Measurements from ENCODE around the gene FOXD3. TPM values are rescaled to one million over a fixed set of nuclear protein-coding genes. Genes with fewer than 3 reads are reported as not detected.
A peak's percentile ranks its signal among the peaks of the same experiment; 100 is the strongest.

FOXD3 gene
- total RNA-seq, 1 donor from 2014 or later = not detected

- H3K27ac Mint-ChIP-seq (ENCODE audit: unreplicated experiment) = no peak overlapping the region
- TF ChIP-seq, protein P1, sequence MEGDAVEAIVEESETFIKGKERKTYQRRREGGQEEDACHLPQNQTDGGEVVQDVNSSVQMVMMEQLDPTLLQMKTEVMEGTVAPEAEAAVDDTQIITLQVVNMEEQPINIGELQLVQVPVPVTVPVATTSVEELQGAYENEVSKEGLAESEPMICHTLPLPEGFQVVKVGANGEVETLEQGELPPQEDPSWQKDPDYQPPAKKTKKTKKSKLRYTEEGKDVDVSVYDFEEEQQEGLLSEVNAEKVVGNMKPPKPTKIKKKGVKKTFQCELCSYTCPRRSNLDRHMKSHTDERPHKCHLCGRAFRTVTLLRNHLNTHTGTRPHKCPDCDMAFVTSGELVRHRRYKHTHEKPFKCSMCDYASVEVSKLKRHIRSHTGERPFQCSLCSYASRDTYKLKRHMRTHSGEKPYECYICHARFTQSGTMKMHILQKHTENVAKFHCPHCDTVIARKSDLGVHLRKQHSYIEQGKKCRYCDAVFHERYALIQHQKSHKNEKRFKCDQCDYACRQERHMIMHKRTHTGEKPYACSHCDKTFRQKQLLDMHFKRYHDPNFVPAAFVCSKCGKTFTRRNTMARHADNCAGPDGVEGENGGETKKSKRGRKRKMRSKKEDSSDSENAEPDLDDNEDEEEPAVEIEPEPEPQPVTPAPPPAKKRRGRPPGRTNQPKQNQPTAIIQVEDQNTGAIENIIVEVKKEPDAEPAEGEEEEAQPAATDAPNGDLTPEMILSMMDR (IDR thresholded peaks at IDR 0.05) = no peak
These were observed 17.3 kb upstream of the FOXD3 start for GRCh38 chr1:63305043-63305442.

DNA sequence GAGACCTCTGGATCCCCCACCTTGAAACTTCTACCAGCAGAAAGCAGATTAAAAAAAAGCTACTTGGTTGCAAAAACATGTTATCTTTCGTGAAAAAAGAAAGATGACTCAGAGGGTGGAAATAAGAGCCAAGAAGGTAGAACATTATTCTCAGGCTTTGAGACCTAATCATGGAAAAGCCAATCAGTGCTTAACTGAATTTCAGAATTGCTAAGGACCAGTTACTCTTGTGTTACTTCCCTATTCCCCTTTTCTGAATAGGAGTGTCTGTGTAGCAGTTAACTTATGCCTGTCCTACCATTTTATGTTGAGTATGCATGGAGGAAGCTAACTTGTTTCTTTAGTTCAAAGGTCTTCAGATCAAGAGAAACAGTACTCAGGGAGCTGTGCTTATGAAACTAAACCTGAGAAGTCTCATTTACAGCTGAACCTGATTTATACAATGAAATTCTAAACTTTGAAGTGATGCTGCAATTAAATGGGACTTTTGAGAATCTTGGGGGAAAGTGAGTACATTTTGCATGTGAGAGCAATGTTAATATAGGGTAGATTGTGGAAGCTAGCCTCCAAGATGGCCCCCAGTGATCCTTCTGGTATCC, 15.1 kb upstream of the FOXD3 start:
- Mint-ChIP-seq H3K27ac (ENCODE audit: unreplicated experiment) (no peak overlapping the region), H3K4me3 (ENCODE audit: unreplicated experiment) (no peak overlapping the region), H3K4me1 (ENCODE audit: low read depth) (no peaks in the 10 kb centered on the region), H3K27me3 (ENCODE audit: low read depth) (peaks cover 47% of the 10 kb centered on the region), H3K9me3 (ENCODE audit: low read depth) (peaks cover 12% of the 10 kb centered on the region), H3K36me3 (ENCODE audit: low read depth) (no peaks in the 10 kb centered on the region)
- DNase-seq (ENCODE audit: low spot score) = no peak
- TF ChIP-seq, protein P1 (IDR thresholded peaks at IDR 0.05) = no peak

More at GRCh38 chr1:63305043-63305442, 17.3 kb upstream of the FOXD3 start:
- H3K4me3 Mint-ChIP-seq (ENCODE audit: unreplicated experiment) = no peak overlapping the region
- H3K4me1 Mint-ChIP-seq (ENCODE audit: low read depth) = no peaks in the 10 kb centered on the region
- H3K36me3 Mint-ChIP-seq (ENCODE audit: low read depth) = no peaks in the 10 kb centered on the region
- H3K27me3 Mint-ChIP-seq (ENCODE audit: low read depth) = peaks cover 46% of the 10 kb centered on the region
- DNase-seq (ENCODE audit: low spot score) = no peak
- H3K9me3 Mint-ChIP-seq (ENCODE audit: low read depth) = peaks cover 12% of the 10 kb centered on the region

- Mint-ChIP-seq H3K36me3 (ENCODE audit: low read depth) (peaks cover 10% of the 10 kb centered on the region), H3K4me1 (ENCODE audit: low read depth) (peaks cover 14% of the 10 kb centered on the region), H3K4me3 (ENCODE audit: unreplicated experiment) (peak overlapping the region; percentile 10), H3K27ac (ENCODE audit: unreplicated experiment) (no peak overlapping the region), H3K9me3 (ENCODE audit: low read depth) (peaks cover 5% of the 10 kb centered on the region), H3K27me3 (ENCODE audit: low read depth) (peaks cover 73% of the 10 kb centered on the region)
- no peak for DNase-seq (ENCODE audit: low spot score)
- TF ChIP-seq, protein P1 (IDR thresholded peaks at IDR 0.05) = no peak
These were observed 5.8 kb upstream of the FOXD3 start for GRCh38 chr1:63316598-63316983.

GRCh38 chr1:63316984-63317816, 5.2 kb upstream of the FOXD3 start:
- peaks cover 11% of the 10 kb centered on the region for H3K36me3 Mint-ChIP-seq (ENCODE audit: low read depth)
- H3K4me3 Mint-ChIP-seq (ENCODE audit: unreplicated experiment) = peak overlapping the region; percentile 53
- peaks cover 77% of the 10 kb centered on the region for H3K27me3 Mint-ChIP-seq (ENCODE audit: low read depth)
- peak; percentile 90 for DNase-seq (ENCODE audit: low spot score)
- H3K27ac Mint-ChIP-seq (ENCODE audit: unreplicated experiment) = no peak overlapping the region
- TF ChIP-seq, protein P1 (IDR thresholded peaks at IDR 0.05) = peak; percentile 79
- H3K9me3 Mint-ChIP-seq (ENCODE audit: low read depth) = peaks cover 5% of the 10 kb centered on the region
- peaks cover 18% of the 10 kb centered on the region for H3K4me1 Mint-ChIP-seq (ENCODE audit: low read depth)

DNA sequence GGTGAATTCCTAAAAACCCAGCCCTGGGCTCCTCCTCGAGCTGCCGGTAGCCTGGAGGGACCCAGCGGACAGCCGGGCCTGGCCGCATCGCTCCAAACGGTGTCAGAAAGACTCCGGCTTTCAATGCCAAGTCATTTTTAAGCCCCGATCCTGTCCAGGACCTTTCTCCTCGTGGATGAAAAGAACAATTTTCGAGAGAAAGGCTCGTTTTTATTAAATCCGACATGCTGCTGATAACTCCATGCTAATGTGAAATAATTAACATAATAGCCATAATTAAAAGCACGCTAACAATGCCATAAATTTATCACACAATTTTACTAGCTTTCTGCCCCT, 4.6 kb upstream of the FOXD3 start:
- Mint-ChIP-seq H3K4me1 (ENCODE audit: low read depth) (peaks cover 21% of the 10 kb centered on the region), H3K27ac (ENCODE audit: unreplicated experiment) (no peak overlapping the region), H3K4me3 (ENCODE audit: unreplicated experiment) (peak overlapping the region; percentile 53), H3K27me3 (ENCODE audit: low read depth) (peaks cover 75% of the 10 kb centered on the region), H3K36me3 (ENCODE audit: low read depth) (peaks cover 11% of the 10 kb centered on the region), H3K9me3 (ENCODE audit: low read depth) (peaks cover 5% of the 10 kb centered on the region)
- TF ChIP-seq, protein P1 (IDR thresholded peaks at IDR 0.05) = no peak
- no peak for DNase-seq (ENCODE audit: low spot score)

Measured in chondrocyte (in vitro differentiated cells).